ENCODE measurements around the gene MAP3K2. TPM values are rescaled to one million over a fixed set of nuclear protein-coding genes. Genes with fewer than 3 reads are reported as not detected.

The MAP3K2 gene
- total RNA-seq, 2 experiments from 2014 or later: 103 to 105 TPM

GRCh38 chr2:127431408-127432023 is 43.7 kb upstream of the MAP3K2 start:
- POLR2A ChIA-PET: no interaction called here
- intact Hi-C loops (cut with DNase I, micrococcal nuclease): no loop called here
- Mint-ChIP-seq H3K9me3 (no peaks in the 10 kb centered on the region), H3K27me3 (peaks cover under 1% of the 10 kb centered on the region), H3K27ac (no peak overlapping the region), H3K4me1 (ENCODE audit: low read depth) (no peaks in the 10 kb centered on the region), H3K4me3 (no peak overlapping the region), H3K36me3 (ENCODE audit: low read depth) (peaks cover 3% of the 10 kb centered on the region)
- Histone ChIP-seq H3K36me3 (ENCODE audit: insufficient read depth, low read length) (no peaks in the 10 kb centered on the region), H3K4me1 (ENCODE audit: insufficient read depth, low read length) (no peaks in the 10 kb centered on the region), H3K9me3 (ENCODE audit: control insufficient read depth in 1 of 2, insufficient read depth in 1 of 2, low read length in 2 of 2) (no peaks in the 10 kb centered on the region), H3K27ac (ENCODE audit: low read depth in 1 of 2, low read length in 2 of 2) (no peak overlapping the region), H3K4me3 (ENCODE audit: low read length) (no peak overlapping the region), H3K27me3 (ENCODE audit: control insufficient read depth in 1 of 2, insufficient read depth in 2 of 2, low read length in 2 of 2) (no peaks in the 10 kb centered on the region)
- ATAC-seq (ENCODE audit: poor library complexity) (no peak), DNase-seq (no peak)
- no peak for TF ChIP-seq CTCF (IDR thresholded peaks at IDR 0.05)
- CTCF ChIA-PET: no interaction called here

GRCh38 chr2:127429844-127430425 is 42.2 kb upstream of the MAP3K2 start:
- H3K4me3 Mint-ChIP-seq: no peak overlapping the region
- ATAC-seq (ENCODE audit: poor library complexity): no peak
- no peak overlapping the region for H3K27ac ChIP-seq (ENCODE audit: low read depth in 1 of 2, low read length in 2 of 2)
- H3K9me3 ChIP-seq (ENCODE audit: control insufficient read depth in 1 of 2, insufficient read depth in 1 of 2, low read length in 2 of 2): no peaks in the 10 kb centered on the region
- DNase-seq: no peak
- H3K4me1 ChIP-seq (ENCODE audit: insufficient read depth, low read length): no peaks in the 10 kb centered on the region
- no peaks in the 10 kb centered on the region for H3K36me3 ChIP-seq (ENCODE audit: insufficient read depth, low read length)
- H3K4me3 ChIP-seq (ENCODE audit: low read length): no peak overlapping the region
- intact Hi-C loops (cut with DNase I, micrococcal nuclease): no loop called here
- H3K9me3 Mint-ChIP-seq: no peaks in the 10 kb centered on the region
- ChIA-PET POLR2A (no interaction called here), CTCF (interaction anchor here (1.0 kb wide), 1 partner anchor 8 kb away, joined by 3 read pairs; no protein-coding TSS in a partner anchor)
- no peaks in the 10 kb centered on the region for H3K4me1 Mint-ChIP-seq (ENCODE audit: low read depth)
- no peak overlapping the region for H3K27ac Mint-ChIP-seq
- TF ChIP-seq CTCF (IDR thresholded peaks at IDR 0.05): no peak
- H3K27me3 Mint-ChIP-seq: peaks cover 17% of the 10 kb centered on the region
- peaks cover 0 to 3% of the 10 kb centered on the region in 2 experiments for H3K27me3 ChIP-seq (ENCODE audit: control insufficient read depth in 1 of 2, insufficient read depth in 2 of 2, low read length in 2 of 2)
- peaks cover 3% of the 10 kb centered on the region for H3K36me3 Mint-ChIP-seq (ENCODE audit: low read depth)

- POLR2A ChIA-PET: no interaction called here
- Mint-ChIP-seq H3K9me3 (no peaks in the 10 kb centered on the region), H3K4me1 (ENCODE audit: low read depth) (no peaks in the 10 kb centered on the region), H3K4me3 (no peak overlapping the region), H3K27me3 (peaks cover 19% of the 10 kb centered on the region), H3K27ac (no peak overlapping the region), H3K36me3 (ENCODE audit: low read depth) (peaks cover 3% of the 10 kb centered on the region)
- no peaks in the 10 kb centered on the region for H3K9me3 ChIP-seq (ENCODE audit: control insufficient read depth in 1 of 2, insufficient read depth in 1 of 2, low read length in 2 of 2)
- no peaks in the 10 kb centered on the region for H3K36me3 ChIP-seq (ENCODE audit: insufficient read depth, low read length)
- no peak overlapping the region for H3K4me3 ChIP-seq (ENCODE audit: low read length)
- no peak overlapping the region for H3K27ac ChIP-seq (ENCODE audit: low read depth in 1 of 2, low read length in 2 of 2)
- CTCF ChIA-PET: interaction anchor here (1.0 kb wide), 1 partner anchor 8 kb away, joined by 3 read pairs; no protein-coding TSS in a partner anchor
- ATAC-seq (ENCODE audit: poor library complexity) (no peak), DNase-seq (no peak)
- no peak for TF ChIP-seq CTCF (IDR thresholded peaks at IDR 0.05)
- H3K27me3 ChIP-seq (ENCODE audit: control insufficient read depth in 1 of 2, insufficient read depth in 2 of 2, low read length in 2 of 2): peaks cover 5 to 7% of the 10 kb centered on the region in 2 experiments
- intact Hi-C loops (cut with DNase I, micrococcal nuclease): no loop called here
- no peaks in the 10 kb centered on the region for H3K4me1 ChIP-seq (ENCODE audit: insufficient read depth, low read length)
Observed at GRCh38 chr2:127429291-127429690, 41.5 kb upstream of the MAP3K2 start.
